PC-3 (cell line): ENCODE results near the gene LUZP1. TPM values are rescaled to one million over a fixed set of nuclear protein-coding genes. Genes with fewer than 3 reads are reported as not detected.

Experiments used
- ATAC-seq: fragments of 200-7000 bp; cut with Tn5 transposase; 2 replicates; pipeline ENCODE4 v1.9.1; 2020; ENCODE audit warnings: mild to moderate bottlenecking, moderate library complexity
- BruUV-seq: library from RNA; stranded (reverse); fragments of 400-500 nt; replicated peaks from 2 replicates; lab custom pipeline; 2021; lab: Mats Ljungman, UMichigan
- CTCF ChIA-PET: fragments of 300-600 bp; sonication (Branson Sonifier 250); formaldehyde crosslinking; loops from one replicate; lab custom pipeline; 2022; ENCODE audit warnings: antibody characterized with exemption; lab: Charles Lee
- POLR2A ChIA-PET: fragments of 300-600 bp; sonication (Branson Sonifier 250); formaldehyde crosslinking; loops from one replicate; lab custom pipeline; 2022; ENCODE audit warnings: antibody characterized with exemption; ENCODE audit not compliant: unreplicated experiment; lab: Charles Lee
- DNase-seq: peaks from one replicate; pipeline ENCODE4 v3.0.0-alpha.2; 2015
- H2AFZ ChIP-seq: fragments of 300-600 bp; sonication (generic); 2 replicates; pipeline ENCODE4 v1.6.0; 2016; ENCODE audit warnings: antibody characterized with exemption, low read length
- H3F3A ChIP-seq: fragments of 300-600 bp; sonication (generic); one replicate; pipeline ENCODE4 v1.6.0; 2017; ENCODE audit warnings: antibody characterized with exemption, low read length, control low read depth, mild to moderate bottlenecking; ENCODE audit not compliant: unreplicated experiment
- H3K27ac ChIP-seq: fragments of 300-600 bp; sonication (generic); 2 replicates; pipeline ENCODE4 v1.5.1; 2016; ENCODE audit warnings: mild to moderate bottlenecking, low read length
- H3K27me3 ChIP-seq: fragments of 300-600 bp; sonication (generic); 2 replicates; pipeline ENCODE4 v1.6.1; 2016; ENCODE audit warnings: low read length, mixed read lengths
- H3K36me3 ChIP-seq: fragments of 300-600 bp; sonication (generic); 2 replicates; pipeline ENCODE4 v1.6.1; 2016; ENCODE audit warnings: low read depth, mixed run types, low read length, mixed read lengths
- H3K4me1 ChIP-seq: fragments of 300-600 bp; sonication (generic); 2 replicates; pipeline ENCODE4 v1.5.1; 2016; ENCODE audit warnings: low read length; ENCODE audit not compliant: insufficient read depth
- H3K4me2 ChIP-seq: fragments of 300-600 bp; sonication (generic); 2 replicates; pipeline ENCODE4 v1.6.0; 2016; ENCODE audit warnings: low read length
- H3K4me3 ChIP-seq: fragments of 300-600 bp; sonication (generic); 2 replicates; pipeline ENCODE4 v1.5.1; 2016; ENCODE audit warnings: mild to moderate bottlenecking, low read length, mixed read lengths
- H3K79me2 ChIP-seq: fragments of 300-600 bp; sonication (generic); 2 replicates; pipeline ENCODE4 v1.6.1; 2017; ENCODE audit warnings: low read length, mixed read lengths
- H3K9ac ChIP-seq: fragments of 300-600 bp; sonication (generic); 2 replicates; pipeline ENCODE4 v1.6.0; 2016; ENCODE audit warnings: mild to moderate bottlenecking, low read length
- H3K9me2 ChIP-seq: fragments of 300-600 bp; sonication (generic); replicated peaks from 2 replicates; pipeline ENCODE4 v1.6.1; 2016; ENCODE audit warnings: mixed run types, low read length, mixed read lengths
- H3K9me3 ChIP-seq: fragments of 300-600 bp; sonication (generic); 2 replicates; pipeline ENCODE4 v1.6.1; 2016; ENCODE audit warnings: low read length, mixed read lengths
- H4K20me1 ChIP-seq: fragments of 300-600 bp; sonication (generic); 2 replicates; pipeline ENCODE4 v1.6.1; 2016; ENCODE audit warnings: low read length, mixed read lengths
- EZH2 ChIP-seq: fragments of 300-600 bp; sonication (generic); IDR thresholded peaks from one replicate; pipeline ENCODE4 v1.6.1; 2017; ENCODE audit warnings: antibody characterized with exemption, mild to moderate bottlenecking, low read length; ENCODE audit not compliant: unreplicated experiment
- EZH2phosphoT487 ChIP-seq: fragments of 300-600 bp; sonication (generic); IDR thresholded peaks from 2 replicates; pipeline ENCODE4 v1.6.1; 2018; ENCODE audit warnings: mild to moderate bottlenecking, antibody characterized with exemption, low read length, borderline replicate concordance
- intact Hi-C: fragments of 100-400 bp; cut with micrococcal nuclease; formaldehyde crosslinking; loops from 2 replicates; pipeline ENCODE4 v1.9.0; 2023
- total RNA-seq: library from RNA; depleted of rRNA; stranded (reverse); fragments of >200 nt; gene quantifications from 2 replicates; pipeline ENCODE4 v1.2.3, GENCODE V29; 2014
- TF ChIP-seq, protein P1 (sequence below): fragments of 300-600 bp; sonication (generic); conservative IDR thresholded peaks from 2 replicates; pipeline ENCODE4 v1.5.1; 2017; ENCODE audit warnings: antibody characterized with exemption, low read depth, mild to moderate bottlenecking, low read length

Gene LUZP1
- total RNA-seq, 1 experiment from 2014 or later, result 17.8 TPM

DNA sequence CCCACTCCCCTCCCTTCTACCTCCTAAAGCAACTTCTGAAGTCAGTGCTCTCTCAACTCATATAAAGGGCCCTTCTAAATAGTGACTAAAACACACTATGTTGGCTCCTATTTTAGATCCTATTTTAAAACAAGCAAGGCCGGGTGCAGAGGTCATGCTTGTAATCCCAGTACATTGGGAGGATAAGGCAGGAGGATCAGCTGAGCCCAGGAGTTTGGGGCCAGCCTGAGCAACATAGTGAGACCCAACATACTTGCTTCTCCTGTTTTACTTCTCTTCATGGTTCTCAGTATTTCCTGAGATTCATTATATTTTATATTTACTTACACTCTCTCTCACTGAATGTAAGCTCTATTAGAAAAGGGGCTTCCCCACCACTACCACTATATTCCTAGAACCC, 42.5 kb downstream of the LUZP1 start:
- Histone ChIP-seq H3K27ac (no peak overlapping the region), H3F3A (no peaks in the 10 kb centered on the region), H4K20me1 (peaks cover 4% of the 10 kb centered on the region), H3K4me3 (no peak overlapping the region), H3K4me1 (peaks cover 13% of the 10 kb centered on the region; the same call in 1 of the 2 replicates), H3K27me3 (no peaks in the 10 kb centered on the region), H3K36me3 (no peaks in the 10 kb centered on the region), H3K9me2 (no peaks in the 10 kb centered on the region), H3K4me2 (no peak overlapping the region), H3K9ac (no peak overlapping the region), H2AFZ (no peak overlapping the region), H3K9me3 (no peaks in the 10 kb centered on the region), H3K79me2 (peaks cover 91% of the 10 kb centered on the region)
- ATAC-seq (no peak), DNase-seq (no peak)
- CTCF ChIA-PET, result no interaction called here
- POLR2A ChIA-PET, result no interaction called here
- no peak for TF ChIP-seq EZH2phosphoT487
- TF ChIP-seq EZH2, result no peak
- TF ChIP-seq, protein P1, sequence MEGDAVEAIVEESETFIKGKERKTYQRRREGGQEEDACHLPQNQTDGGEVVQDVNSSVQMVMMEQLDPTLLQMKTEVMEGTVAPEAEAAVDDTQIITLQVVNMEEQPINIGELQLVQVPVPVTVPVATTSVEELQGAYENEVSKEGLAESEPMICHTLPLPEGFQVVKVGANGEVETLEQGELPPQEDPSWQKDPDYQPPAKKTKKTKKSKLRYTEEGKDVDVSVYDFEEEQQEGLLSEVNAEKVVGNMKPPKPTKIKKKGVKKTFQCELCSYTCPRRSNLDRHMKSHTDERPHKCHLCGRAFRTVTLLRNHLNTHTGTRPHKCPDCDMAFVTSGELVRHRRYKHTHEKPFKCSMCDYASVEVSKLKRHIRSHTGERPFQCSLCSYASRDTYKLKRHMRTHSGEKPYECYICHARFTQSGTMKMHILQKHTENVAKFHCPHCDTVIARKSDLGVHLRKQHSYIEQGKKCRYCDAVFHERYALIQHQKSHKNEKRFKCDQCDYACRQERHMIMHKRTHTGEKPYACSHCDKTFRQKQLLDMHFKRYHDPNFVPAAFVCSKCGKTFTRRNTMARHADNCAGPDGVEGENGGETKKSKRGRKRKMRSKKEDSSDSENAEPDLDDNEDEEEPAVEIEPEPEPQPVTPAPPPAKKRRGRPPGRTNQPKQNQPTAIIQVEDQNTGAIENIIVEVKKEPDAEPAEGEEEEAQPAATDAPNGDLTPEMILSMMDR, result no peak
- intact Hi-C loops, result no loop called here
- no TSS peak for BruUV-seq

DNA sequence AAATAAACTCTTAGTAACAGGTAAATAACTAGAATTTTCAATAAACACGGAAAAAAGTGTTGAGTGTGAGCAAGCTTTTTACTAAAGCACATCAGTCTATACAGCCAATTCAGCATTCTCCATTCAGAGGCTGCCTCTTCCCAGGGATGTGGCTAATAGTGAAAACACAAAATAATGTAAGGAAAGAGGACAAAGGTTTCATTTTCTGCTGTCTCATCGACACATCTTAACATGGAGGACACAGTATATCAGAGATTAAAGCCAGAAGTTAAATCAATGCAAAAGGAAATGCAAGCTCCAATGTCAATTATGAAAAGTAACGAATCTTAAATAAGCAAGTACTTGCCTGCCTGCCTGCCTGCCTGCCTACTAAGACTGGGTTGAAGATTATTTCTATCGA, 43.2 kb downstream of the LUZP1 start:
- Histone ChIP-seq H3K79me2 (peaks cover 91% of the 10 kb centered on the region), H3K9me3 (no peaks in the 10 kb centered on the region), H4K20me1 (peaks cover 4% of the 10 kb centered on the region), H3K27ac (no peak overlapping the region), H3K9ac (no peak overlapping the region), H3K4me3 (no peak overlapping the region), H3K4me2 (no peak overlapping the region), H3K9me2 (no peaks in the 10 kb centered on the region), H3K27me3 (no peaks in the 10 kb centered on the region), H3K4me1 (peaks cover 13% of the 10 kb centered on the region; the same call in 1 of the 2 replicates), H2AFZ (no peak overlapping the region), H3K36me3 (no peaks in the 10 kb centered on the region), H3F3A (no peaks in the 10 kb centered on the region)
- TF ChIP-seq, protein P1, result no peak
- TF ChIP-seq EZH2phosphoT487 (no peak), EZH2 (no peak)
- intact Hi-C loops, result no loop called here
- DNase-seq (no peak), ATAC-seq (no peak)
- ChIA-PET CTCF (no interaction called here), POLR2A (no interaction called here)
- no TSS peak for BruUV-seq

DNA sequence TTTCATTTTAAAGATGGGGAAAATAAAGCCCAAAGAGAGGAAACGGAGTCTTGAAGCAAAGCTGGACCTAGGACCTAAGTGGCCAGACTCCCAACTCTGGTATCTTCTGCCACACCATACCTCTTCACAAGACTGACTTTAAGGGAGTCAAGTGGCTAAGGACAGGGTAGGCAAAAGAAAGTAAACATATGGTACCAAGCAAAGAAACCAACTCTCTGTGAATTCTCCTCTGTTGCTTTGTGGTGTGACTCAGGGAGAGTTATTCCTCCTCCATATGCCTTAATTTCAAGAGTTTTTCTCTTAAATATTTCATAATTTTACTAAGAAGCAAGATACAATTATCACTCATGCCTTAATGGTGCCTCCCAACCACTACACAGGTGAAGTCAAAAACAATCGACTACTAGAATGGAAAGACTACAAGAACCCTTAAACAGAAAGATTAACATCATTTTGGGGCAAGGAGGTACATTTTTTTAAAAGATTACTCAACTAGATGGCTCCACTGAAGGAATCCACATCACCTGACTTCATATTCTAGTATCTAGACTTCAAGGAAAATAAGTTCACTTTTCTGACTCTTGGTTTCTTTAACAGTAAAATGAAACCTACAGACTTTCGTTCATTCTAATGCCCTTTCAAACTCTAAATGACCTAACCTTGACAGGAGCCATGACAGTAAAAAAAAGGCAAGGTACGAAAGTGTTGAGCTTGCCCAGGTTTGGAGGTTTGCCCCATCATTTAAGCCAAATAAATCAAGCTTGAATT, 44.2 kb downstream of the LUZP1 start:
- TF ChIP-seq EZH2, result no peak
- no peak for TF ChIP-seq EZH2phosphoT487
- TF ChIP-seq, protein P1, result no peak
- Histone ChIP-seq H3K9me3 (no peaks in the 10 kb centered on the region), H3K27me3 (no peaks in the 10 kb centered on the region), H4K20me1 (no peaks in the 10 kb centered on the region), H3K9me2 (no peaks in the 10 kb centered on the region), H3K79me2 (peaks cover 93% of the 10 kb centered on the region), H2AFZ (no peak overlapping the region), H3K4me1 (peaks cover 9% of the 10 kb centered on the region; the same call in 1 of the 2 replicates), H3F3A (no peaks in the 10 kb centered on the region), H3K4me2 (no peak overlapping the region), H3K9ac (no peak overlapping the region), H3K4me3 (no peak overlapping the region), H3K27ac (no peak overlapping the region), H3K36me3 (no peaks in the 10 kb centered on the region)
- DNase-seq (no peak), ATAC-seq (no peak)
- intact Hi-C loops, result no loop called here
- CTCF ChIA-PET, result interaction anchor here (0.7 kb wide), 1 partner anchor 97 kb away, joined by 3 read pairs; no protein-coding TSS in a partner anchor
- POLR2A ChIA-PET, result interaction anchor here (0.6 kb wide), 1 partner anchor 1022 kb away, joined by 3 read pairs; no protein-coding TSS in a partner anchor
- no TSS peak for BruUV-seq
